GM13977 (cell line): ENCODE measurements around the gene CHN1.

Experiments used
- DNase-seq: peaks from one replicate; pipeline ENCODE4 v3.0.0; 2012; ENCODE audit warnings: low spot score
- in situ Hi-C: fragments of 300-500 bp; cut with MboI; formaldehyde crosslinking; loops from one replicate; pipeline ENCODE4 v1.12.0; 2022; ENCODE audit warnings: low sequenced_read_pairs, low pct_unique_long_range_greater_than_20kb, mixed read lengths, inconsistent platforms; ENCODE audit not compliant: unreplicated experiment
- TF ChIP-seq, protein P1 (sequence below): IDR thresholded peaks from 2 replicates; pipeline ENCODE4 v1.5.1; 2012; ENCODE audit warnings: mild to moderate bottlenecking, control low read depth; ENCODE audit not compliant: insufficient read depth; ENCODE audit errors: extremely low read depth, missing control alignments

CHN1 gene

DNA sequence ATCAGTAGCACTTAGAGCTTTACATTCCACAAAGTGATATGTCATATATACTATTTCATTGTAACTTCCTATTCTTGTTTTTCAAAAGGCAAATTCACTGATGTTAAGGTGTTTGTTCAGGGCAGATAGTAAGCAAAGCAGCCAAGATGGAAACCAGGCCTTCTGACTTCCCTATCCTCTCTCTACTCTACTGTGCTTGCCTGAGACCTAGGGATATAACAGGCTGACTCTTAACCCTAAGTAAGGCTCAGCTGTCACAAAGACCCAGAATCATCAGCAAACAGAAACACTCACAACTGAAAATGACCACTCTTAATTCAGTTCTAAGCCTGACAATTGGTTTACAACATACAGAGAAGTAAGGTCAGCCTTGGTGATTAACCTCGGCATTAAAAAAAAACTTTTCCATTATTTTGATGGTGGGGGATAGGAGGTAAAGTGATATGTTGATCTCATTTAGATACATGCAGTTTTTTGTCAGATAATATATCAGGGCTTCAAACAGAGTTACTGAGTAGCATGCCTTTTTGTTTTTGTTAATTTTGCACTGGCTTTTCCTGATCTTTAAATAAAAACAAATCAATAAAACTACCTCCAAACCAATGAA lies 145.5 kb downstream of the CHN1 start:
- TF ChIP-seq, protein P1, sequence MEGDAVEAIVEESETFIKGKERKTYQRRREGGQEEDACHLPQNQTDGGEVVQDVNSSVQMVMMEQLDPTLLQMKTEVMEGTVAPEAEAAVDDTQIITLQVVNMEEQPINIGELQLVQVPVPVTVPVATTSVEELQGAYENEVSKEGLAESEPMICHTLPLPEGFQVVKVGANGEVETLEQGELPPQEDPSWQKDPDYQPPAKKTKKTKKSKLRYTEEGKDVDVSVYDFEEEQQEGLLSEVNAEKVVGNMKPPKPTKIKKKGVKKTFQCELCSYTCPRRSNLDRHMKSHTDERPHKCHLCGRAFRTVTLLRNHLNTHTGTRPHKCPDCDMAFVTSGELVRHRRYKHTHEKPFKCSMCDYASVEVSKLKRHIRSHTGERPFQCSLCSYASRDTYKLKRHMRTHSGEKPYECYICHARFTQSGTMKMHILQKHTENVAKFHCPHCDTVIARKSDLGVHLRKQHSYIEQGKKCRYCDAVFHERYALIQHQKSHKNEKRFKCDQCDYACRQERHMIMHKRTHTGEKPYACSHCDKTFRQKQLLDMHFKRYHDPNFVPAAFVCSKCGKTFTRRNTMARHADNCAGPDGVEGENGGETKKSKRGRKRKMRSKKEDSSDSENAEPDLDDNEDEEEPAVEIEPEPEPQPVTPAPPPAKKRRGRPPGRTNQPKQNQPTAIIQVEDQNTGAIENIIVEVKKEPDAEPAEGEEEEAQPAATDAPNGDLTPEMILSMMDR = no peak
- in situ Hi-C loops = no loop called here
- DNase-seq = no peak

DNA sequence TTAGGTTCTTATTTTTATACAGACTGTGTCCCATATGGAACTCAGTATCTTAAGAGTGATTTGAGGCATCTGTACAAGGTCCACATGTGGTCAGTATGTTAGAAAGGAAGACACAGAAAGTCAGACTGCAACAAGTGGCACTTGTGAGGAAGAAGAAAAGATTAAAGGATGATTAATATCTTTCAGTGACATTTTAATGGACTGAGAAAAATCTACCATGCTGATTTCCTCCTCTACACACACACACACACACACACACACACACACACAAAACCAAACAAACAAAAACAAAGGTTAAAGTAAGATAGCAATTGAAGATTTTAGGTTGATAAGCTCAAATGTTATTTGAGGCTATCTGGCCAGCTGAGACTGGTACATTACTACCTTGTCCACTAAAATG lies 146.4 kb downstream of the CHN1 start:
- DNase-seq = no peak
- TF ChIP-seq, protein P1 = no peak
- in situ Hi-C loops = no loop called here

DNA sequence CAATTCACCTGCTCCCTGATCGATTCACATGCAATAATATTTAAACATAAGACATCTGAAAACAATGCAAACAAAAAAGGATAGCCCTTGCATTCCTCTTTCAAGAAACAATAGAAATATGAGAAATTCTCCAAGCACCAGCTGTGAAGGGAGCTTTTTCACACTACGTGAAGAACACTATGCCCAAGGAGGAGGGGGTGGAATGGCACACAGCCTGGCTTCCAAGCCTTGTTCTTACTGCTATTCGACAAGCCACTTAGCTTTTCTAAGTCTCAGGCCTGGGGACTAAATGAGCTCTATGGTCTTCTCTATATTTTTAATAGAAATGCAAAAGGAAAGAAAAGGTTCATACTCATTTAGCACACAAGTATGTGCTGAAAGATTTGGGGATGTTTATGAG lies 148.7 kb downstream of the CHN1 start:
- in situ Hi-C loops = no loop called here
- no peak for DNase-seq
- TF ChIP-seq, protein P1 = no peak

DNA sequence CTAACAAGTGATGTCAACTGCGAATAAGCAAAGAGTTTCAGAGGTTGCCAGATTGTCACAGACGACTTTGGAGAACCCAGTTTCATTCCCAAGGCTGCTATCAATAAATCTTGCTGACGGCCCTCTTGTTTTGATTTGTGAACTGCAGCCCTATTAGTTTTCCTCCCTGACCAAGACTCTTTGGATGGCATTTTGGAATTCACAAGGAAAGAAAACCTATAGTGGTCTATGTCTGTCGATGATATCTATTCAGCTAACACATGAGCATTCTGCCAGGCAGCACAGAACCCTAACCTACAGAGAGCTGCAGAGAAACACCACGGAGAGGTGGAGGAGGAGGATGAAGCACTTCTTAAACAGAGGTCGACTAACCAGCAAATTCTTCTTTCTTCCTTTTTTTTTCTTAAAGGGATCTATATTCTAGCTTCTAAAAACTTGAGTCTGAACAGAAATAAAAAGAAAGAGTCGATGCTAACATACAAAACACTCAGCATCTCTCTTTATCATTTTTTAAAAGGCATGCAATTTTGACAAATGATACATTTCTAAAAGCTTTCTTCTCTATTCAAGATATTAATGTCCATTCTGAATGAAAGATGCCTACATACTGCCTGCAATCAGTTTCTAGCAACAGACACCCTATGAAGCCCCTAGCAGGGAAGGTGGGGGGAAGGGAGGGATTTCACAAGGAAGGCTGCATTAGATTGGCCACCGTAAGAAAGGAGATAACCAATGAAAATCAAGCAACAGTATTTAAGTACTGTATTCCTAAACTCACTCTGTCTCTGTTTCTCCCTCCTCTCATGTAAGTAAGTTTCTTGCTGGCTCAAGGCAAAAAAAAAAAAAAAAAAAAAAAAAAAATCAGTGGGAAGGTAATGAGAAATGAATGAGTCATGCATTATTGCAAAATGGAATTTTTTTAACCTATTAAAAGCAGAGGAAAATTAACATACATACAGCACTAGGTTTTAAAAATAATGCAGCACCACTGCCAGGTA lies 157.9 kb downstream of the CHN1 start:
- in situ Hi-C loops = no loop called here
- TF ChIP-seq, protein P1 = no peak
- DNase-seq = no peak

DNA sequence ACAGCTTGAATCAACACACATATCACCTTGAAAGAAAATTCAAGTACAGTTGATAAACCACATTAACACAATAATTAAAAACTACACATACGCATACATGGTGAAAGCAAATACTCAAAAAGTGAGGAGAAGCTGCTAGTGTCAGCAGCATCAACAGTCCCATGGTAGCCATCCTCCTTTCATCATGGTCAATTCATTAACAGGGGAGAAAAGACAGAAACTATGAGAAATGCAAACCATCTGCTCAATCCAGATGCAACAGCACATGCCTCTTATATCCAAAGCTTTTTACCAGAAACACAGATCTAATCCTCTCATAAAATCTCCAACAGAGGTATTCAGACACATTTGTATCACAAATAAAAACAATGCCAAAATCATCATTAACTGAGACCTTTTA lies 159.0 kb downstream of the CHN1 start:
- DNase-seq = no peak
- in situ Hi-C loops = no loop called here
- TF ChIP-seq, protein P1 = no peak

DNA sequence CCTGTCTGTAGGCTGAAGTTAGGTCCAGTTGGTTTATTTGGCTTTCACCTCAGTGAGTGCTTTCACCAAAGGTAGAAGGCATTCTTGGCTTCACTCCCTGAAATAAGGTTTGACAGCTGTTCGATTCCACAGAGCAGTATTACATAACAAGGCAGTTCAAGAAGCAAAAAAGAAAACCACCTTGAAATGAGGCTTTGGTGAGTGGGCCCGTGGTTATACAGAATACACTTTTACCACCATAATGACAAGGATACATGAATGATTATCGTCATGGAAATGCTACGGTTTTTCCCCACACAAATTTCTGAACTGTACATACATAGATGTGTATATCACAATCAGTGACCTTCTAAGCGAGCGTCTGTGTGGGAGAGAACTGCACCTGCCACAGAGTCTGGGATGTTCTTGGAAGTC lies 160.9 kb downstream of the CHN1 start:
- in situ Hi-C loops = no loop called here
- DNase-seq = no peak
- TF ChIP-seq, protein P1 = no peak
